ENCODE measurements around the gene SNX33.

GRCh38 chr15:75640483-75641178, 7.1 kb upstream of the SNX33 start:
- TF ChIP-seq, protein P1, sequence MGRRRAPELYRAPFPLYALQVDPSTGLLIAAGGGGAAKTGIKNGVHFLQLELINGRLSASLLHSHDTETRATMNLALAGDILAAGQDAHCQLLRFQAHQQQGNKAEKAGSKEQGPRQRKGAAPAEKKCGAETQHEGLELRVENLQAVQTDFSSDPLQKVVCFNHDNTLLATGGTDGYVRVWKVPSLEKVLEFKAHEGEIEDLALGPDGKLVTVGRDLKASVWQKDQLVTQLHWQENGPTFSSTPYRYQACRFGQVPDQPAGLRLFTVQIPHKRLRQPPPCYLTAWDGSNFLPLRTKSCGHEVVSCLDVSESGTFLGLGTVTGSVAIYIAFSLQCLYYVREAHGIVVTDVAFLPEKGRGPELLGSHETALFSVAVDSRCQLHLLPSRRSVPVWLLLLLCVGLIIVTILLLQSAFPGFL (CRISPR knock-in tag; IDR thresholded peaks at IDR 0.05; ENCODE audit: borderline replicate concordance) = no peak
- TF ChIP-seq E2F5 (CRISPR knock-in tag; IDR thresholded peaks at IDR 0.05) (no peak), MYBL2 (CRISPR knock-in tag; IDR thresholded peaks at IDR 0.05) (no peak), CTCF (IDR thresholded peaks at IDR 0.05) (no peak), ZNF423 (CRISPR knock-in tag; IDR thresholded peaks at IDR 0.05) (no peak), NFYB (CRISPR knock-in tag; conservative IDR thresholded peaks at IDR 0.05; ENCODE audit: low read depth) (no peak), FOXP4 (CRISPR knock-in tag; IDR thresholded peaks at IDR 0.05) (no peak)

Measured in WTC11 (cell line).